ENCODE results near the gene FRK. TPM values are rescaled to one million over a fixed set of nuclear protein-coding genes. Genes with fewer than 3 reads are reported as not detected.

Gene FRK
- total and polyA plus RNA-seq, 9 donors = 0.38 to 3.5 (median 1.1) TPM

DNA sequence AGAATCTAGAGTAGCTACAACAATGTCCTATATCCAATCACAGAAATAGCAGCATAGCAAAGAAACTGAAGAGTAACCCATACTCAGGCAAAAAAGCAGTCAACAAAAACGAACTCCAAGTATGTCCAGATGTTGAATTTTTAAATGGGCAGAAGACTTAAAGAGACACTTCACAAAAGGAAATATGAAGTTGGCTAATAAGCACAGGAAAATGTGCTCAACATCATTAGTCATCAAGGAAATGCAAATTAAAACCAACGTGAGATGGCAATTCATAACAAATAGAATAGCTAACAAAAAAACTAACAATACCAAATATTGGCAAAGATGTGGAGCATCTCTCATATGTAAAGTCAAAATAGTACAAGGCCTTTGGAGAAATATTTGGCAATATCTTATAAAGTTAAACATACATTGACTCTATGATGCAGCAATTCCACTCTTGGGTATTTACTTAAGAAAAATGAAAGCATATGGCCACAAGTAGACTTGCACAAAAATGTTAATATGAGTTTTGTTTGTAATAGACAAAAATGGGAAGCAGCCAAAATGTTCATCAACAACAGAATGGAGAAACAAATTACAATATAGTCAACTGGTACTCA lies 37.7 kb downstream of the FRK start:
- Histone ChIP-seq H3K27ac (no peak overlapping the region), H3K4me1 (ENCODE audit: insufficient read depth) (peaks cover 2% of the 10 kb centered on the region), H3K27me3 (no peaks in the 10 kb centered on the region), H3K36me3 (no peaks in the 10 kb centered on the region), H3K4me3 (no peak overlapping the region), H3K9me3 (no peaks in the 10 kb centered on the region)
- no peak for DNase-seq
- TF ChIP-seq EP300 (IDR thresholded peaks at IDR 0.05) (no peak), POLR2A (IDR thresholded peaks at IDR 0.05) (no peak)
- TF ChIP-seq, protein P1, sequence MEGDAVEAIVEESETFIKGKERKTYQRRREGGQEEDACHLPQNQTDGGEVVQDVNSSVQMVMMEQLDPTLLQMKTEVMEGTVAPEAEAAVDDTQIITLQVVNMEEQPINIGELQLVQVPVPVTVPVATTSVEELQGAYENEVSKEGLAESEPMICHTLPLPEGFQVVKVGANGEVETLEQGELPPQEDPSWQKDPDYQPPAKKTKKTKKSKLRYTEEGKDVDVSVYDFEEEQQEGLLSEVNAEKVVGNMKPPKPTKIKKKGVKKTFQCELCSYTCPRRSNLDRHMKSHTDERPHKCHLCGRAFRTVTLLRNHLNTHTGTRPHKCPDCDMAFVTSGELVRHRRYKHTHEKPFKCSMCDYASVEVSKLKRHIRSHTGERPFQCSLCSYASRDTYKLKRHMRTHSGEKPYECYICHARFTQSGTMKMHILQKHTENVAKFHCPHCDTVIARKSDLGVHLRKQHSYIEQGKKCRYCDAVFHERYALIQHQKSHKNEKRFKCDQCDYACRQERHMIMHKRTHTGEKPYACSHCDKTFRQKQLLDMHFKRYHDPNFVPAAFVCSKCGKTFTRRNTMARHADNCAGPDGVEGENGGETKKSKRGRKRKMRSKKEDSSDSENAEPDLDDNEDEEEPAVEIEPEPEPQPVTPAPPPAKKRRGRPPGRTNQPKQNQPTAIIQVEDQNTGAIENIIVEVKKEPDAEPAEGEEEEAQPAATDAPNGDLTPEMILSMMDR (IDR thresholded peaks at IDR 0.05) = no peak
- intact Hi-C loops (cut with DNase I) = no loop called here
- 18 to 32% (median 20%) methylated on average over 2 of the region's 2 CpGs for WGBS, 3 donors

DNA sequence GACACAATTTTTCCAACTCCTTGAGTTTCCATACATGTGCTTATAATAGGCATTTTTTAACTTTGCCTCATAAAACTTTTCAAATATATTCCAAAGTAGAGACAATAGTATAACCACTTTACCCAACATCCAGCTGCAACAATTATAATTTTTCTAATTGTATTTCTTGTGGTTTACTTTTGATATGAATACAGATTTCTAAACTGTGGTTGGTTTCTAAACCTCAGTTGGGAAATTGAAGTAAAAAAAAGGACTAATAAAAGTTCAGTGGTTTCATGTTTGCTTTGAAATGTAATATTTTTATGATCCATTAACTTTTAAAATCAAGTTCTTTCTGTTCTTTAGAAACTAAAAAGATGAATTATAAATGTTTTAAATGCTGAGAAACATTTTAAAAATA lies 40.0 kb downstream of the FRK start:
- H3K9me3 ChIP-seq = no peaks in the 10 kb centered on the region
- H3K4me1 ChIP-seq (ENCODE audit: insufficient read depth) = peaks cover 3% of the 10 kb centered on the region
- no peaks in the 10 kb centered on the region for H3K27me3 ChIP-seq
- intact Hi-C loops (cut with DNase I) = no loop called here
- DNase-seq = no peak
- no peak overlapping the region for H3K4me3 ChIP-seq
- no peaks in the 10 kb centered on the region for H3K36me3 ChIP-seq
- TF ChIP-seq POLR2A (IDR thresholded peaks at IDR 0.05) (no peak), EP300 (IDR thresholded peaks at IDR 0.05) (no peak)
- TF ChIP-seq, protein P1 (IDR thresholded peaks at IDR 0.05) = no peak
- H3K27ac ChIP-seq = no peak overlapping the region

DNA sequence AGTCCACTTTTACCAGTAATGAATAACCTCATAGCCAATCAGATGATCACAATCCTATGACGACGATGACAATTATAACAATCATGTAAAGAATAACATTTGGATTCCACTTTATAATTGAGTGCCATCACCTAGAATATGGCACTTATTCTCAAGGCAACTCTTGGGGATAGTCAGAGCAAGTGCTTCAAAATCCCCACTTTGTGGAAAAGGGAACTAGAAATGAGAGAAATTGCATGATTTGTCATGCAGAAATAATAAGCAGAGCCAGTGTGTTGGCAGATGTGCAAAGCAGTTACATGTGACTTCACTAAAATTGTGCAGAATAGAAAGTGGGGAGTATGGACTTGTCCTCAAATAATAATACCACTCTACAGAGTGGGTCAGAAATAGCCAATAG lies 41.3 kb downstream of the FRK start:
- no peak overlapping the region for H3K27ac ChIP-seq
- no peak overlapping the region for H3K4me3 ChIP-seq
- no peaks in the 10 kb centered on the region for H3K9me3 ChIP-seq
- intact Hi-C loops (cut with DNase I) = no loop called here
- DNase-seq = no peak
- WGBS, 3 donors = 82 to 93% (median 85%) methylated on average over 2 of the region's 2 CpGs
- no peak for TF ChIP-seq EP300 (IDR thresholded peaks at IDR 0.05)
- TF ChIP-seq, protein P1 (IDR thresholded peaks at IDR 0.05) = no peak
- TF ChIP-seq POLR2A (IDR thresholded peaks at IDR 0.05) = no peak
- peaks cover 3% of the 10 kb centered on the region for H3K4me1 ChIP-seq (ENCODE audit: insufficient read depth)
- H3K27me3 ChIP-seq = no peaks in the 10 kb centered on the region
- no peaks in the 10 kb centered on the region for H3K36me3 ChIP-seq

DNA sequence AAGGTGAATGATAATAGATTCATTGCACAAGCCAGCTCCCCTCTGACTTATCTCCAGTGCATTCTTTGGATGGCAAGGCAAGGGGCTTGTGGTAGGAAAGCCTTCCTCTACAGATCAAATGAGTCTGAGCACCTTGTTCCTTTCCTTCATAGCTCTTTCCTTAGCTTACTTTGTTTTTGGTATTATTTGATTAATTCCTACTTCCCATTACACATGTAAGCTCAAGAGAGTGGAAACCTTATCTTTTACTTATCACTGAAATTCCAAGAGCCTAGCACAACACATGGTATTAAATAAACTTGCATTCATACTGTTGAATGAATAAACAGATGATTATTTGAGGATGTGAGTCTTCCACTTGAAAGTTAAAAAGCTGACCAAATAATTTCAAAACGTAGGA lies 41.7 kb downstream of the FRK start:
- Histone ChIP-seq H3K4me1 (ENCODE audit: insufficient read depth) (peaks cover 3% of the 10 kb centered on the region), H3K27ac (no peak overlapping the region), H3K4me3 (no peak overlapping the region), H3K27me3 (no peaks in the 10 kb centered on the region), H3K9me3 (no peaks in the 10 kb centered on the region), H3K36me3 (no peaks in the 10 kb centered on the region)
- DNase-seq = no peak
- intact Hi-C loops (cut with DNase I) = no loop called here
- WGBS, 3 donors = 48 to 59% (median 49%) methylated on average over 1 of the region's 1 CpG
- no peak for TF ChIP-seq EP300 (IDR thresholded peaks at IDR 0.05)
- no peak for TF ChIP-seq POLR2A (IDR thresholded peaks at IDR 0.05)
- TF ChIP-seq, protein P1 (IDR thresholded peaks at IDR 0.05) = no peak
